Stimulated activated CD8-positive, alpha-beta memory T cell treated with anti-CD3 and anti-CD28 coated beads, Interleukin-4, amount 100 ng/mL, for 24 hours (primary cell): Measurements from ENCODE around the gene ST3GAL5.

Experiments used
- DNase-seq: peaks from one replicate; pipeline ENCODE4 v3.0.0-alpha.2; 2020; ENCODE audit warnings: low read depth

Gene ST3GAL5

GRCh38 chr2:85866165-85866659, 22.6 kb downstream of the ST3GAL5 start:
- no peak for DNase-seq

DNA sequence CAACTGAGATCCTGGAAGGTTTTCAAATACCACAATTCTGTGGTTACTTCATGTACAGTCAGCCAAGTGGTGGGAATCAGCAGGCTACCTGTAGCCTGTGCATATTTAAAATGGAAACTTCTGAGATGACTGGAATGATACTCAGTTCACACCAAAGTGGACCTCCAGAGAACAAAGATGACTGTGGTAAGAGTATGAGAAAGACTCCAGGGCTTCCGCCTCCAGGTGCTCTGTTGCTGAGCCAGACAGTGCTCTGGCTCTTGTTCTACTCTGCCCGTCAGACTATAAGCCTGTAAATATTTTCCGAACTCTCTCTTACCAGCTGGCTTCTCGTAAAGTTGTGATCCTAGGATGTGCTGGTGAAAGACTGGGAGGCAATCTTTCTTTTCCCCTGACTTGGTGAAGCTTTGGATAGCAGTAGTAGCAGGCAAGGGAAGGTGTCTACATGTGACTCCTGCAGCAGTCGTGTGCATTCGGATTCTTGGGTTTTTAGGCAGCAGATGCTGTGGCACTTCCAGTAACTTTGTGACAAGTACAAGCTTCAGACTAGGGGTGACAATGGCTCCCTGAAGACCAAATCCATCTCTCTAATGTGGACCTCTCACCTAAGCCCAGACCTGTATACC, 23.1 kb downstream of the ST3GAL5 start:
- DNase-seq: no peak

- DNase-seq: no peak
Measured at GRCh38 chr2:85864654-85865053, 24.1 kb downstream of the ST3GAL5 start.

DNA sequence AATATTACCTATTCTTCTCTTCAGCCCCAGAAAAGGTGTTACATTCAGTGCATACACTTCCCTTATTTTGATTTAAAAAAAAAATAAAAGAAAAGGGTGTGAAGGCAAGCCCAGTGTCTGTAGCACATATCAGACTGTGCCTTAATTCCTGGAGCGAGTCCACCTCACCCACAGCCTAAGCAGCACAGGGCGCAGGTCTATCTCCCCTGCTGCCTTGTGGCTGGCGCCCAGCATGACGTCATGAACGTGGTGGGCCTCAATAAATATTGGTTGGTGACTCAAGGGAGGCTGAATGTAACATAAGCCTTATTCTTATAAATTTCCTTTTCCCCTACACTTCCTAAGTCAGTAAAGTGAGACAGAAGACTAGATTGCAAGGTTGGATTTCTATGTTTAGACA, 26.4 kb downstream of the ST3GAL5 start:
- DNase-seq: no peak

DNA sequence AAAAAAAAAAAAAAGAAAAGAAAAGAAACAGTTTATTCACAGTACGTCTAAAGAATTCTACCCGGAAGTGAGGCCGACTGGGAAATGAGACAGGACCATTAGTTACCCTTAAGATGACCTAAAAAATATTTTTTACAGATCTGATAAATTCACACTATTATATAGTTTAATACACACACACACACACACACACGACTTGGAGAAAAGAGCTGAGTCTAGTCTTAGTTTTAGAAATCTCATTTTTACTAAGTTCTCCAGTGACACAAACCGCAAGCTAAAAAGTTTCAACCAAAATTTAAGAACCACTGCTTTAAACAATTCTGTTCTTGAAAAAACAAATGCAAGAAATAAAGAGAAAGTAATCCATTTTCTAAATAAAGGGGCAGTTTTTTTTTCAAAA, 27.1 kb downstream of the ST3GAL5 start:
- DNase-seq: no peak

- DNase-seq: no peak
Measured at GRCh38 chr2:85861180-85861579, 27.6 kb downstream of the ST3GAL5 start.

GRCh38 chr2:85858841-85859240, 29.9 kb downstream of the ST3GAL5 start:
- no peak for DNase-seq

GRCh38 chr2:85854897-85855296, 33.9 kb downstream of the ST3GAL5 start:
- no peak for DNase-seq

- no peak for DNase-seq
Measured at GRCh38 chr2:85854166-85854509, 34.7 kb downstream of the ST3GAL5 start.

DNA sequence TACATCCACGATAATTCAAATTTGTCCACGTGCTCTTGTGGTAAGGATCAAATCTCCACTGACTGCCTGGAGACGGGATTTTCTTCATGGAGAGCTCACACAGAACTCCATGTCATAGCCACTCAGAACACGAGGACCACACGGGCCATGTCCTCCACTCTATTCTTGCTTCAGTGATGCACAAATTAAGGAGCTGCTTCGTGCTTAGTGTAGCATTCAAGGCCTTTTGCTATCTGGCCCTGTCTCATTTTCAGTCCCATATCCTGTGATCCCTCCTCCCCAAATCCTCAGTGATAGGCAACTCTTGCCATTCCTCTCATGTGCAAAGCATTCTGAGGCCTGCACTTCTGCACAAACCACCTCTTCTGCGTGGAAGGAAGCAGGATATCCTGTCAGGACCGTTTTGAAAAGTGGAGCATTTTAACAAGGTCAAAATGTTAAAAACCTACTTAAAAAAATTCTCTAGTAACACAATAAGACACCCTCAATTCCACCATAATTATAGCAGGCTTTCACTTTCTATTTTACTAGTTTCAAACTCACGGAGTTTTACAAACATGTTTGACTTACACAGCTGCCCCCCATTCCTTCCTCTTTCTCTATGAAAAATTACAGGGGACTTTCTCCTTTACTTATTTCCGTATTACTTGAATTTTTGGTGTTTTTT, 35.2 kb downstream of the ST3GAL5 start:
- DNase-seq: no peak

DNA sequence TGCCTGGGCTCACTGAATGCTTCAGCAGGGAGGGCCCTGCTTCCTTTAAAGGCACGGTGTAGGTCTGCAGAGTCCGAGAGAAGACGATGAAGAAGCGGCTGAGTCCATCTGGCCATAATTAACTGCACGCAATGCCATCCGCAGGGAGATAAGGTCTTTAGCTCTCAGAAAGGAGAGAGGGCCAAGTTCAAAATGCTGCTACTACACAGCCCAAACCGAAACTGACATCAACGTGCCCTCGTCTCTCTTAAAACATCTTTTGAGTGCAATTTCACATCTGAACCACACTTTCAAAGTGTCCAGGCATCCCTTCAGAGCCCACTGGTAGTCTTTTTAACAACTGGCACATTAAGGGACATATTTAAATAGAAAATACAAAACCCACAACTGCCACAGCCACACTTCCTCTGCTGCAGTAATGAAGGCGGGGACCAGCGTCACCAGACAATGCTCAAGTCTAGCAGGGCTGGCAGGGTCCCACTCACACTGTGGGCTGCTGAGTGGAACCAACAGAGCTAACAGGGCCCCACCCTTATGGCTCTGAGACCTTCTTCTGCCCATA, 35.8 kb downstream of the ST3GAL5 start:
- DNase-seq: peak; percentile 48

- DNase-seq: no peak
Measured at GRCh38 chr2:85852152-85852840, 36.5 kb downstream of the ST3GAL5 start.

GRCh38 chr2:85851253-85852151, 37.3 kb downstream of the ST3GAL5 start:
- no peak for DNase-seq

GRCh38 chr2:85850451-85850850, 38.3 kb downstream of the ST3GAL5 start:
- no peak for DNase-seq

DNA sequence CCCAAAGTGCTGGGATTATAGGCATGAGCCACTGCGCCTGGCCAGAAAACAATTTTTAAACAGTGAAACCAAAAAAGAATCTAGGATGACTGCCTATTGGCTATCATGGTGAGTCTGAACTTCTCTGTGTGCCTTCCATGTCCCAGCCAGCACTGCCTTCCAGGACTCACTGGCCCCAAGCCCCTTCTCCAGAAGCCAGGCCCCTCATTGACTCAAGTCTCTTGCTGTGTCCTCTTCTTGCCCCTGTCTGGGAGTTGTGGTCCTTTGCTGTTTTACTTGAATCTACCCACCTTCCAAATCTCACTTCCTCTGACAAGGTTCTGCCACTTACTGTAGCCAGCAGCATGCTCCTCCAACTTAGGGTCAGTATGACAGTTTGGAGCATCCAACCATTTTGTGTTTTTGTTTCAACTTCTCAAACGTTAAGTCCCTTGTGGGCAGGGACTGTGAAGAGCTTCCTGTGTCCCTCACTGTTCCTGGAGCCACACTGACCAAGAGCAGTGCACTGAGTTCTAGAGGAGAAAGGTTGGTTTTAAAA, 41.7 kb downstream of the ST3GAL5 start:
- DNase-seq: no peak

GRCh38 chr2:85846411-85846810, 42.4 kb downstream of the ST3GAL5 start:
- DNase-seq: no peak

DNA sequence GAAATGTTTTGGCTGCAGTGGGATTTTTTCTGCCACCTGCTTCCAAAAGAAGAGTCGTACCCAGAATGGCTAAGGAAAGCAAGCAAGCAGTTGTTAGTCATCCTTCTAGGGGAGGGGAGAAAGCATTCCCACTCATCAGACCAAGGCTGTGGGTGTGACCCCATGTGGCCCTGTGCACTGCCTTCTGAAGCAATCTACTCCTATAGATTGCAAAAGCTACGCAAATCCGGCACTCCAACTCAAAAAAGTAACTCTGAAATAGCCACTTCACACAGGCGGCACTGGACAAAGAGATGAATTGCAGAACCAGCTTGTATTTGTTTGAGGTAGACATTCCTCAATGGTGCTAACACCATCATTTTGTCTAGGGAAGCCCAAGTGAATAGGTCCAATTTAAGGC, 44.3 kb downstream of the ST3GAL5 start:
- no peak for DNase-seq

DNA sequence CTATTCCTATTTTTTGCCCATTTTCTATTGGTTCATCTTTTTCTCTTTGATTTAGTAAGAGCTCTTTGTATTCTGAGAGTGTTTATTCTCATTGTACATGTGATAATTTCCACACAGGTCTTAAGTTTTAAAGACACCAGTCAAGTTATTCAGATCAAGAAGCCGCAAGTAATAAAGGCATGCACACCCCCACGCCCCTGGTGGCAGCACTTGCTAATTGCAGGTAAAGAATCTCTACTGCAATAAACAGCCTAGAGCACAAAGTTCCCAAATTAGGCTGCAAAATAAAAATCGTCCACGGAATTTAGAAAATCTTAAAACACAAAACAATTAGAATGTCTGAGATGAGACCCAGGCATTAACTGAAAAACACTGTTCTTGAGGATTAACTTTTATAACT, 45.2 kb downstream of the ST3GAL5 start:
- DNase-seq: no peak

- DNase-seq: no peak
Measured at GRCh38 chr2:85840091-85840490, 48.7 kb downstream of the ST3GAL5 start.

GRCh38 chr2:85839461-85839860, 49.3 kb downstream of the ST3GAL5 start:
- no peak for DNase-seq

- DNase-seq: no peak
Measured at GRCh38 chr2:85838641-85839040, 50.1 kb downstream of the ST3GAL5 start.

GRCh38 chr2:85838181-85838580, 50.6 kb downstream of the ST3GAL5 start:
- no peak for DNase-seq
